WTC11 (cell line): ENCODE data around the gene TIMM10B. TPM values are rescaled to one million over a fixed set of nuclear protein-coding genes. Genes with fewer than 3 reads are reported as not detected.

Experiments
- ATAC-seq: fragments of 200-7000 bp; cut with Tn5 transposase; 2 replicates; pipeline ENCODE4 v1.10.0; 2021; ENCODE audit warnings: mild to moderate bottlenecking, moderate library complexity
- CTCF ChIA-PET: fragments of 300-600 bp; sonication (Branson Sonifier 250); formaldehyde crosslinking; loops from one replicate; lab custom pipeline; 2021; ENCODE audit warnings: antibody characterized with exemption; lab: Charles Lee
- POLR2A ChIA-PET: fragments of 350-600 bp; sonication (Branson Sonifier 250); formaldehyde crosslinking; loops from one replicate; lab custom pipeline; 2021; ENCODE audit warnings: antibody characterized with exemption; lab: Charles Lee
- DNase-seq: peaks from one replicate; pipeline ENCODE4 v3.0.0; 2021; ENCODE audit warnings: low spot score
- H3K27ac Mint-ChIP-seq: 2 replicates; pipeline ENCODE4 v1.8.0; 2021; ENCODE audit warnings: mixed read lengths
- H3K27me3 Mint-ChIP-seq: 2 replicates; pipeline ENCODE4 v1.8.0; 2021; ENCODE audit warnings: low read depth, mild to moderate bottlenecking, moderate library complexity, mixed read lengths
- H3K36me3 Mint-ChIP-seq: 2 replicates; pipeline ENCODE4 v1.8.0; 2021; ENCODE audit warnings: mixed read lengths
- H3K4me1 Mint-ChIP-seq: 2 replicates; pipeline ENCODE4 v1.8.0; 2022; ENCODE audit warnings: mixed read lengths
- H3K4me3 Mint-ChIP-seq: 2 replicates; pipeline ENCODE4 v1.8.0; 2021; ENCODE audit warnings: mild to moderate bottlenecking, moderate library complexity, mixed read lengths
- H3K9me3 Mint-ChIP-seq: 2 replicates; pipeline ENCODE4 v1.8.0; 2021; ENCODE audit warnings: mixed read lengths
- CBFB ChIP-seq: sonication (generic); formaldehyde crosslinking; IDR thresholded peaks from 2 replicates; pipeline ENCODE4 v1.8.1; 2022; ENCODE audit warnings: mild to moderate bottlenecking, low read depth, missing genetic modification reagents
- ELF4 ChIP-seq: sonication (generic); formaldehyde crosslinking; IDR thresholded peaks from 2 replicates; pipeline ENCODE4 v1.8.1; 2022; ENCODE audit warnings: low read depth, mild to moderate bottlenecking, moderate library complexity, missing genetic modification reagents
- GABPB1 ChIP-seq: sonication (generic); formaldehyde crosslinking; IDR thresholded peaks from 2 replicates; pipeline ENCODE4 v1.8.1; 2023; ENCODE audit warnings: mild to moderate bottlenecking, missing genetic modification reagents
- GRHL2 ChIP-seq: fragments of 250-450 bp; sonication (Bioruptor Pico); IDR thresholded peaks from 2 replicates; pipeline ENCODE4 v1.8.0; 2022; ENCODE audit warnings: mild to moderate bottlenecking, moderate library complexity; ENCODE audit not compliant: insufficient replicate concordance, severe bottlenecking
- NFATC4 ChIP-seq: fragments of 250-450 bp; sonication (Bioruptor Pico); IDR thresholded peaks from 2 replicates; pipeline ENCODE4 v1.9.0; 2021; ENCODE audit warnings: mild to moderate bottlenecking
- NFYB ChIP-seq: sonication (generic); formaldehyde crosslinking; conservative IDR thresholded peaks from 2 replicates; pipeline ENCODE4 v1.8.0; 2022; ENCODE audit warnings: low read depth, missing genetic modification reagents
- NR1H2 ChIP-seq: sonication (generic); formaldehyde crosslinking; IDR thresholded peaks from 2 replicates; pipeline ENCODE4 v1.9.0; 2021; ENCODE audit warnings: mild to moderate bottlenecking, moderate library complexity, missing genetic modification reagents
- NR3C1 ChIP-seq: sonication (generic); formaldehyde crosslinking; conservative IDR thresholded peaks from 2 replicates; pipeline ENCODE4 v1.8.1; 2023; ENCODE audit warnings: low read depth, mild to moderate bottlenecking, missing genetic modification reagents
- RORB ChIP-seq: fragments of 250-450 bp; sonication (Bioruptor Pico); IDR thresholded peaks from 2 replicates; pipeline ENCODE4 v1.9.0; 2021; ENCODE audit warnings: mild to moderate bottlenecking
- TCF7 ChIP-seq: sonication (generic); formaldehyde crosslinking; IDR thresholded peaks from 2 replicates; pipeline ENCODE4 v1.8.0; 2022; ENCODE audit warnings: mild to moderate bottlenecking, low read depth, missing genetic modification reagents, moderate library complexity
- ZNF396 ChIP-seq: fragments of 250-450 bp; sonication (Bioruptor Pico); IDR thresholded peaks from 2 replicates; pipeline ENCODE4 v1.8.0; 2021; ENCODE audit warnings: mild to moderate bottlenecking, moderate library complexity, borderline replicate concordance
- total RNA-seq: library from RNA; stranded (reverse); gene quantifications from 3 replicates; pipeline ENCODE4 v1.2.3, GENCODE V29; 2021
- TF ChIP-seq, protein P1 (sequence below): sonication (generic); formaldehyde crosslinking; IDR thresholded peaks from 2 replicates; pipeline ENCODE4 v1.8.1; 2023; ENCODE audit warnings: mild to moderate bottlenecking, missing genetic modification reagents, moderate library complexity
- TF ChIP-seq, protein P2 (sequence below): fragments of 250-450 bp; sonication (Bioruptor Pico); IDR thresholded peaks from 2 replicates; pipeline ENCODE4 v1.8.0; 2021; ENCODE audit warnings: mild to moderate bottlenecking
- TF ChIP-seq, protein P3 (sequence below): fragments of 250-450 bp; sonication (Bioruptor Pico); IDR thresholded peaks from 2 replicates; pipeline ENCODE4 v1.9.0; 2021; ENCODE audit warnings: mild to moderate bottlenecking
- TF ChIP-seq, protein P4 (sequence below): sonication (generic); formaldehyde crosslinking; IDR thresholded peaks from 2 replicates; pipeline ENCODE4 v1.8.1; 2023; ENCODE audit warnings: mild to moderate bottlenecking, missing genetic modification reagents
- TF ChIP-seq, protein P5 (sequence below): sonication (generic); formaldehyde crosslinking; IDR thresholded peaks from 2 replicates; pipeline ENCODE4 v1.8.1; 2023; ENCODE audit warnings: mild to moderate bottlenecking, missing genetic modification reagents, borderline replicate concordance
- TF ChIP-seq, protein P6 (sequence below): fragments of 250-450 bp; sonication (Bioruptor Pico); IDR thresholded peaks from 2 replicates; pipeline ENCODE4 v2.1.2; 2022; ENCODE audit warnings: mild to moderate bottlenecking, moderate library complexity
- TF ChIP-seq, protein P7 (sequence below): sonication (generic); formaldehyde crosslinking; IDR thresholded peaks from 2 replicates; pipeline ENCODE4 v1.8.1; 2023; ENCODE audit warnings: mild to moderate bottlenecking, missing genetic modification reagents, moderate library complexity

TIMM10B gene
- total RNA-seq, 1 experiment from 2014 or later: 35.8 TPM

DNA sequence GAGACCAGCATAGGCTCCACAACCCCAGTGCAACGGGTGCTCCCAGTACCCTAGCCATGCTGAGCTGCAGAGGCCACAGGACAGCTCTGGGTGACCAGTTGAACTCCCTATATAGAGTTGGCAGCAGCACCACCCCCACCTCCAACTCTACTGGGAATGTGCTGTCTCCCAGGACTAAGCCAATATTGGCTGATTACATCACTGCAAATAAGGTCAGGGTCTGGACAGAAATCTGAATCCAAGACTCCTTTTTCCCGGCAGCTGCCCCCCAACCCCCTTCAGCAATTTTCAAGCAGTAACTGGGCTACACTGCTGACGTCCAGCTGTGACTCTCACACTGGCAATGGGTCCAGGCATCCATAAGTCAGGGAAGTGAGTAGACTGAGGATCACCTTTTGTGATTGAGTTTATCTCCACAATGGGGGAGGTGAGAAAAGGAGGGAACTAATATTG lies 40.4 kb upstream of the TIMM10B start, which contains the start of gene HPX:
TSS of gene HPX (minus strand) at position 82 of the 453 bp plus-strand sequence. CDS start at position 58, 24 bp downstream.
- Mint-ChIP-seq H3K36me3 (no peaks in the 10 kb centered on the region), H3K4me3 (no peak within 1 kb of the TSS), H3K4me1 (no peaks in the 10 kb centered on the region), H3K27ac (no peak within 1 kb of the TSS), H3K27me3 (no peaks in the 10 kb centered on the region), H3K9me3 (no peaks in the 10 kb centered on the region)
- ChIA-PET CTCF (interaction anchor here (0.7 to 12.2 kb wide), 5 partner anchors 51 to 87 kb away, joined by 3 to 342 read pairs (median 4); partner anchors contain the start of gene SMPD1), POLR2A (no interaction called here)
- no peak for DNase-seq
- TF ChIP-seq, protein P1, sequence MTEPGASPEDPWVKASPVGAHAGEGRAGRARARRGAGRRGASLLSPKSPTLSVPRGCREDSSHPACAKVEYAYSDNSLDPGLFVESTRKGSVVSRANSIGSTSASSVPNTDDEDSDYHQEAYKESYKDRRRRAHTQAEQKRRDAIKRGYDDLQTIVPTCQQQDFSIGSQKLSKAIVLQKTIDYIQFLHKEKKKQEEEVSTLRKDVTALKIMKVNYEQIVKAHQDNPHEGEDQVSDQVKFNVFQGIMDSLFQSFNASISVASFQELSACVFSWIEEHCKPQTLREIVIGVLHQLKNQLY (CRISPR knock-in tag): no peak
- TF ChIP-seq GABPB1 (CRISPR knock-in tag): peak; percentile 72
- no peak for ATAC-seq

DNA sequence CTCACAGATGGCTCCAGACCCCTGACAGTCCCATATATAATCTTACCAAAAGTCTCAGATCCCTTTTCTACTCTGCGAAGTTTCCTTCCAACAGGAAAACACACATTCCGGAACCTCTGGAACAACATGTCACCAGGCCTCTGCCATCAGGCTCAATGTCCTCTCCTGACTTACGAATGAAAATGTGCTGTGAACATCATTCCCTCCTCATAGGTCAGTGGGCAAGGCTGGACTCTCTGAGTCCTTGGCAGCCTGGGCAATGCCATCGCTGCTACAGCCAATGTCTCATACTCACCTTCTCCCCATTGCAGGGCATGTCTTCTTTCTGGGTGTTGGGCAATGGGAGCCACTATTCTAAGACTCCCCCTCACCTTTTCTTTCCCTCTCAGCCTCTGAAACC lies 38.9 kb upstream of the TIMM10B start:
- ATAC-seq (no peak), DNase-seq (no peak)
- Mint-ChIP-seq H3K4me1 (no peaks in the 10 kb centered on the region), H3K27ac (no peak overlapping the region), H3K9me3 (no peaks in the 10 kb centered on the region), H3K4me3 (no peak overlapping the region)
- POLR2A ChIA-PET: no interaction called here
- TF ChIP-seq CBFB (CRISPR knock-in tag): no peak
- no peak for TF ChIP-seq GRHL2 (CRISPR knock-in tag)
- no peak for TF ChIP-seq TCF7 (CRISPR knock-in tag)
- no peak for TF ChIP-seq NR1H2 (CRISPR knock-in tag)
- no peak for TF ChIP-seq NFATC4 (CRISPR knock-in tag)
- no peak for TF ChIP-seq ZNF396
- TF ChIP-seq RORB (CRISPR knock-in tag): no peak
- TF ChIP-seq, protein P2, sequence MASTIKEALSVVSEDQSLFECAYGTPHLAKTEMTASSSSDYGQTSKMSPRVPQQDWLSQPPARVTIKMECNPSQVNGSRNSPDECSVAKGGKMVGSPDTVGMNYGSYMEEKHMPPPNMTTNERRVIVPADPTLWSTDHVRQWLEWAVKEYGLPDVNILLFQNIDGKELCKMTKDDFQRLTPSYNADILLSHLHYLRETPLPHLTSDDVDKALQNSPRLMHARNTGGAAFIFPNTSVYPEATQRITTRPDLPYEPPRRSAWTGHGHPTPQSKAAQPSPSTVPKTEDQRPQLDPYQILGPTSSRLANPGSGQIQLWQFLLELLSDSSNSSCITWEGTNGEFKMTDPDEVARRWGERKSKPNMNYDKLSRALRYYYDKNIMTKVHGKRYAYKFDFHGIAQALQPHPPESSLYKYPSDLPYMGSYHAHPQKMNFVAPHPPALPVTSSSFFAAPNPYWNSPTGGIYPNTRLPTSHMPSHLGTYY (CRISPR knock-in tag): no peak
- TF ChIP-seq ELF4 (CRISPR knock-in tag): no peak
- TF ChIP-seq NFYB: no peak
- TF ChIP-seq, protein P3, sequence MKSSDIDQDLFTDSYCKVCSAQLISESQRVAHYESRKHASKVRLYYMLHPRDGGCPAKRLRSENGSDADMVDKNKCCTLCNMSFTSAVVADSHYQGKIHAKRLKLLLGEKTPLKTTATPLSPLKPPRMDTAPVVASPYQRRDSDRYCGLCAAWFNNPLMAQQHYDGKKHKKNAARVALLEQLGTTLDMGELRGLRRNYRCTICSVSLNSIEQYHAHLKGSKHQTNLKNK (CRISPR knock-in tag): no peak
- TF ChIP-seq, protein P4, sequence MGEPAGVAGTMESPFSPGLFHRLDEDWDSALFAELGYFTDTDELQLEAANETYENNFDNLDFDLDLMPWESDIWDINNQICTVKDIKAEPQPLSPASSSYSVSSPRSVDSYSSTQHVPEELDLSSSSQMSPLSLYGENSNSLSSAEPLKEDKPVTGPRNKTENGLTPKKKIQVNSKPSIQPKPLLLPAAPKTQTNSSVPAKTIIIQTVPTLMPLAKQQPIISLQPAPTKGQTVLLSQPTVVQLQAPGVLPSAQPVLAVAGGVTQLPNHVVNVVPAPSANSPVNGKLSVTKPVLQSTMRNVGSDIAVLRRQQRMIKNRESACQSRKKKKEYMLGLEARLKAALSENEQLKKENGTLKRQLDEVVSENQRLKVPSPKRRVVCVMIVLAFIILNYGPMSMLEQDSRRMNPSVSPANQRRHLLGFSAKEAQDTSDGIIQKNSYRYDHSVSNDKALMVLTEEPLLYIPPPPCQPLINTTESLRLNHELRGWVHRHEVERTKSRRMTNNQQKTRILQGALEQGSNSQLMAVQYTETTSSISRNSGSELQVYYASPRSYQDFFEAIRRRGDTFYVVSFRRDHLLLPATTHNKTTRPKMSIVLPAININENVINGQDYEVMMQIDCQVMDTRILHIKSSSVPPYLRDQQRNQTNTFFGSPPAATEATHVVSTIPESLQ (CRISPR knock-in tag): no peak
- no peak for TF ChIP-seq NR3C1 (CRISPR knock-in tag)
- TF ChIP-seq, protein P5, sequence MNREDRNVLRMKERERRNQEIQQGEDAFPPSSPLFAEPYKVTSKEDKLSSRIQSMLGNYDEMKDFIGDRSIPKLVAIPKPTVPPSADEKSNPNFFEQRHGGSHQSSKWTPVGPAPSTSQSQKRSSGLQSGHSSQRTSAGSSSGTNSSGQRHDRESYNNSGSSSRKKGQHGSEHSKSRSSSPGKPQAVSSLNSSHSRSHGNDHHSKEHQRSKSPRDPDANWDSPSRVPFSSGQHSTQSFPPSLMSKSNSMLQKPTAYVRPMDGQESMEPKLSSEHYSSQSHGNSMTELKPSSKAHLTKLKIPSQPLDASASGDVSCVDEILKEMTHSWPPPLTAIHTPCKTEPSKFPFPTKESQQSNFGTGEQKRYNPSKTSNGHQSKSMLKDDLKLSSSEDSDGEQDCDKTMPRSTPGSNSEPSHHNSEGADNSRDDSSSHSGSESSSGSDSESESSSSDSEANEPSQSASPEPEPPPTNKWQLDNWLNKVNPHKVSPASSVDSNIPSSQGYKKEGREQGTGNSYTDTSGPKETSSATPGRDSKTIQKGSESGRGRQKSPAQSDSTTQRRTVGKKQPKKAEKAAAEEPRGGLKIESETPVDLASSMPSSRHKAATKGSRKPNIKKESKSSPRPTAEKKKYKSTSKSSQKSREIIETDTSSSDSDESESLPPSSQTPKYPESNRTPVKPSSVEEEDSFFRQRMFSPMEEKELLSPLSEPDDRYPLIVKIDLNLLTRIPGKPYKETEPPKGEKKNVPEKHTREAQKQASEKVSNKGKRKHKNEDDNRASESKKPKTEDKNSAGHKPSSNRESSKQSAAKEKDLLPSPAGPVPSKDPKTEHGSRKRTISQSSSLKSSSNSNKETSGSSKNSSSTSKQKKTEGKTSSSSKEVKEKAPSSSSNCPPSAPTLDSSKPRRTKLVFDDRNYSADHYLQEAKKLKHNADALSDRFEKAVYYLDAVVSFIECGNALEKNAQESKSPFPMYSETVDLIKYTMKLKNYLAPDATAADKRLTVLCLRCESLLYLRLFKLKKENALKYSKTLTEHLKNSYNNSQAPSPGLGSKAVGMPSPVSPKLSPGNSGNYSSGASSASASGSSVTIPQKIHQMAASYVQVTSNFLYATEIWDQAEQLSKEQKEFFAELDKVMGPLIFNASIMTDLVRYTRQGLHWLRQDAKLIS (CRISPR knock-in tag): no peak
- TF ChIP-seq, protein P6, sequence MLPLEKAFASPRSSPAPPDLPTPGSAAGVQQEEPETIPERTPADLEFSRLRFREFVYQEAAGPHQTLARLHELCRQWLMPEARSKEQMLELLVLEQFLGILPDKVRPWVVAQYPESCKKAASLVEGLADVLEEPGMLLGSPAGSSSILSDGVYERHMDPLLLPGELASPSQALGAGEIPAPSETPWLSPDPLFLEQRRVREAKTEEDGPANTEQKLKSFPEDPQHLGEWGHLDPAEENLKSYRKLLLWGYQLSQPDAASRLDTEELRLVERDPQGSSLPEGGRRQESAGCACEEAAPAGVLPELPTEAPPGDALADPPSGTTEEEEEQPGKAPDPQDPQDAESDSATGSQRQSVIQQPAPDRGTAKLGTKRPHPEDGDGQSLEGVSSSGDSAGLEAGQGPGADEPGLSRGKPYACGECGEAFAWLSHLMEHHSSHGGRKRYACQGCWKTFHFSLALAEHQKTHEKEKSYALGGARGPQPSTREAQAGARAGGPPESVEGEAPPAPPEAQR: no peak
- TF ChIP-seq, protein P7, sequence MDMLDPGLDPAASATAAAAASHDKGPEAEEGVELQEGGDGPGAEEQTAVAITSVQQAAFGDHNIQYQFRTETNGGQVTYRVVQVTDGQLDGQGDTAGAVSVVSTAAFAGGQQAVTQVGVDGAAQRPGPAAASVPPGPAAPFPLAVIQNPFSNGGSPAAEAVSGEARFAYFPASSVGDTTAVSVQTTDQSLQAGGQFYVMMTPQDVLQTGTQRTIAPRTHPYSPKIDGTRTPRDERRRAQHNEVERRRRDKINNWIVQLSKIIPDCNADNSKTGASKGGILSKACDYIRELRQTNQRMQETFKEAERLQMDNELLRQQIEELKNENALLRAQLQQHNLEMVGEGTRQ: no peak
- TF ChIP-seq, all 79 proteins: peak for 0
- no peaks in the 10 kb centered on the region for H3K27me3 Mint-ChIP-seq
- no peaks in the 10 kb centered on the region for H3K36me3 Mint-ChIP-seq
- CTCF ChIA-PET: interaction anchor here (1.6 to 12.2 kb wide), 8 partner anchors 12 to 162 kb away, joined by 4 to 342 read pairs (median 22); partner anchors contain the start of gene TRIM3
